HUES64 (cell line): ENCODE measurements around the gene NXPH4.

ENCODE experiments used
- H3K27ac ChIP-seq: 2 replicates; pipeline ENCODE4 v1.7.0; 2013; ENCODE audit warnings: low read depth, low read length, inconsistent platforms
- H3K27me3 ChIP-seq: 2 replicates; pipeline ENCODE4 v1.6.1; 2013; ENCODE audit warnings: mild to moderate bottlenecking, low read length; ENCODE audit not compliant: insufficient read depth
- H3K36me3 ChIP-seq: 2 replicates; pipeline ENCODE4 v1.6.1; 2013; ENCODE audit warnings: mild to moderate bottlenecking, low read length; ENCODE audit not compliant: insufficient read depth
- H3K4me1 ChIP-seq: 2 replicates; pipeline ENCODE4 v1.6.1; 2013; ENCODE audit warnings: mild to moderate bottlenecking, low read length, moderate library complexity; ENCODE audit not compliant: insufficient read depth
- H3K4me3 ChIP-seq: 2 replicates; pipeline ENCODE4 v1.5.1; 2013; ENCODE audit warnings: mild to moderate bottlenecking, low read length, moderate library complexity
- H3K9ac ChIP-seq: 2 replicates; pipeline ENCODE4 v1.6.1; 2013; ENCODE audit warnings: mild to moderate bottlenecking, low read depth, low read length
- H3K9me3 ChIP-seq: 2 replicates; pipeline ENCODE4 v1.6.1; 2013; ENCODE audit warnings: low read depth, low read length; ENCODE audit not compliant: insufficient read depth
- WGBS: fragments of 150-250, 120-280 bp; methylation state at CpG from one replicate; pipeline ENCODE4 v1.1.7; 2013; ENCODE audit warnings: missing lambda C conversion rate; 5-methylcytosine and 5-hydroxymethylcytosine counted together

NXPH4 gene

GRCh38 chr12:57229046-57229633 lies 12.5 kb downstream of the NXPH4 start:
- Histone ChIP-seq H3K4me1 (peaks cover 16% of the 10 kb centered on the region), H3K27me3 (peaks cover 49% of the 10 kb centered on the region), H3K27ac (no peak overlapping the region; the same call in 1 of the 2 replicates), H3K9me3 (no peaks in the 10 kb centered on the region), H3K4me3 (peak overlapping the region; percentile 86), H3K36me3 (peaks cover 35% of the 10 kb centered on the region), H3K9ac (peak overlapping the region; percentile 97)
- WGBS, result 29% methylated on average over 9 of the region's 9 CpGs

- peaks cover 40% of the 10 kb centered on the region for H3K36me3 ChIP-seq
- peaks cover 16% of the 10 kb centered on the region for H3K4me1 ChIP-seq
- no peaks in the 10 kb centered on the region for H3K9me3 ChIP-seq
- peak within 1 kb of the TSS; percentile 93 for H3K27ac ChIP-seq
- peaks cover 44% of the 10 kb centered on the region for H3K27me3 ChIP-seq
- H3K4me3 ChIP-seq, result peak within 1 kb of the TSS; percentile 86
- H3K9ac ChIP-seq, result peak within 1 kb of the TSS; percentile 97
- WGBS, result under 1% methylated on average over 41 of the region's 42 CpGs
Measured at GRCh38 chr12:57229634-57230380, 13.2 kb downstream of the NXPH4 start, which contains the start of gene SHMT2. Gene SHMT2, plus strand, starts transcription at chr12:57229711. Its CDS starts 68 bp downstream, at chr12:57229779.

- peaks cover 44% of the 10 kb centered on the region for H3K27me3 ChIP-seq
- H3K9me3 ChIP-seq, result no peaks in the 10 kb centered on the region
- peak overlapping the region; percentile 86 for H3K4me3 ChIP-seq
- peak overlapping the region; percentile 93 for H3K27ac ChIP-seq
- peaks cover 40% of the 10 kb centered on the region for H3K36me3 ChIP-seq
- peaks cover 16% of the 10 kb centered on the region for H3K4me1 ChIP-seq
- peak overlapping the region; percentile 97 for H3K9ac ChIP-seq
- WGBS, result 56% methylated on average over 10 of the region's 10 CpGs
Measured at GRCh38 chr12:57230381-57231155, 14.0 kb downstream of the NXPH4 start.

- peaks cover 16% of the 10 kb centered on the region for H3K4me1 ChIP-seq
- H3K4me3 ChIP-seq, result peak overlapping the region; percentile 86; the same call in 1 of the 2 replicates
- no peaks in the 10 kb centered on the region for H3K9me3 ChIP-seq
- WGBS, result 92% methylated on average over 12 of the region's 13 CpGs
- no peak overlapping the region for H3K27ac ChIP-seq
- H3K36me3 ChIP-seq, result peaks cover 40% of the 10 kb centered on the region
- peak overlapping the region; percentile 97; the same call in 1 of the 2 replicates for H3K9ac ChIP-seq
- peaks cover 44% of the 10 kb centered on the region for H3K27me3 ChIP-seq
Measured at GRCh38 chr12:57231276-57232021, 14.9 kb downstream of the NXPH4 start.

- Histone ChIP-seq H3K36me3 (peaks cover 40% of the 10 kb centered on the region), H3K9me3 (no peaks in the 10 kb centered on the region), H3K27me3 (peaks cover 44% of the 10 kb centered on the region), H3K4me1 (peaks cover 14% of the 10 kb centered on the region), H3K9ac (no peak overlapping the region), H3K4me3 (no peak overlapping the region), H3K27ac (no peak overlapping the region)
- WGBS, result 96% methylated on average over 19 of the region's 19 CpGs
Measured at GRCh38 chr12:57232156-57232756, 15.7 kb downstream of the NXPH4 start.

- peaks cover 14% of the 10 kb centered on the region for H3K4me1 ChIP-seq
- H3K4me3 ChIP-seq, result no peak overlapping the region
- peaks cover 46% of the 10 kb centered on the region for H3K27me3 ChIP-seq
- no peak overlapping the region for H3K27ac ChIP-seq
- WGBS, result 93% methylated on average over 15 of the region's 15 CpGs
- no peaks in the 10 kb centered on the region for H3K9me3 ChIP-seq
- H3K9ac ChIP-seq, result no peak overlapping the region
- peaks cover 40% of the 10 kb centered on the region for H3K36me3 ChIP-seq
Measured at GRCh38 chr12:57233357-57234232, 17.0 kb downstream of the NXPH4 start.

- Histone ChIP-seq H3K27me3 (peaks cover 46% of the 10 kb centered on the region), H3K27ac (no peak overlapping the region), H3K9ac (no peak overlapping the region), H3K36me3 (peaks cover 40% of the 10 kb centered on the region), H3K4me3 (no peak overlapping the region), H3K4me1 (peaks cover 14% of the 10 kb centered on the region), H3K9me3 (no peaks in the 10 kb centered on the region)
- WGBS, result 89% methylated on average over 3 of the region's 3 CpGs
Measured at GRCh38 chr12:57234233-57234570, 17.6 kb downstream of the NXPH4 start.

- no peak overlapping the region for H3K9ac ChIP-seq
- H3K27me3 ChIP-seq, result peaks cover 49% of the 10 kb centered on the region
- no peaks in the 10 kb centered on the region for H3K9me3 ChIP-seq
- peaks cover 14% of the 10 kb centered on the region for H3K4me1 ChIP-seq
- H3K4me3 ChIP-seq, result no peak overlapping the region
- no peak overlapping the region for H3K27ac ChIP-seq
- peaks cover 40% of the 10 kb centered on the region for H3K36me3 ChIP-seq
- 91% methylated on average over 10 of the region's 10 CpGs for WGBS
Measured at GRCh38 chr12:57234571-57235016, 18.0 kb downstream of the NXPH4 start.

- no peaks in the 10 kb centered on the region for H3K9me3 ChIP-seq
- H3K27ac ChIP-seq, result no peak overlapping the region
- peaks cover 40% of the 10 kb centered on the region for H3K36me3 ChIP-seq
- H3K4me3 ChIP-seq, result no peak overlapping the region
- WGBS, result 61% methylated on average over 26 of the region's 26 CpGs
- H3K9ac ChIP-seq, result no peak overlapping the region
- peaks cover 14% of the 10 kb centered on the region for H3K4me1 ChIP-seq
- H3K27me3 ChIP-seq, result peaks cover 55% of the 10 kb centered on the region
Measured at GRCh38 chr12:57235017-57235727, 18.6 kb downstream of the NXPH4 start.
